Measurements from ENCODE around the gene JSRP1.

Gene JSRP1

DNA sequence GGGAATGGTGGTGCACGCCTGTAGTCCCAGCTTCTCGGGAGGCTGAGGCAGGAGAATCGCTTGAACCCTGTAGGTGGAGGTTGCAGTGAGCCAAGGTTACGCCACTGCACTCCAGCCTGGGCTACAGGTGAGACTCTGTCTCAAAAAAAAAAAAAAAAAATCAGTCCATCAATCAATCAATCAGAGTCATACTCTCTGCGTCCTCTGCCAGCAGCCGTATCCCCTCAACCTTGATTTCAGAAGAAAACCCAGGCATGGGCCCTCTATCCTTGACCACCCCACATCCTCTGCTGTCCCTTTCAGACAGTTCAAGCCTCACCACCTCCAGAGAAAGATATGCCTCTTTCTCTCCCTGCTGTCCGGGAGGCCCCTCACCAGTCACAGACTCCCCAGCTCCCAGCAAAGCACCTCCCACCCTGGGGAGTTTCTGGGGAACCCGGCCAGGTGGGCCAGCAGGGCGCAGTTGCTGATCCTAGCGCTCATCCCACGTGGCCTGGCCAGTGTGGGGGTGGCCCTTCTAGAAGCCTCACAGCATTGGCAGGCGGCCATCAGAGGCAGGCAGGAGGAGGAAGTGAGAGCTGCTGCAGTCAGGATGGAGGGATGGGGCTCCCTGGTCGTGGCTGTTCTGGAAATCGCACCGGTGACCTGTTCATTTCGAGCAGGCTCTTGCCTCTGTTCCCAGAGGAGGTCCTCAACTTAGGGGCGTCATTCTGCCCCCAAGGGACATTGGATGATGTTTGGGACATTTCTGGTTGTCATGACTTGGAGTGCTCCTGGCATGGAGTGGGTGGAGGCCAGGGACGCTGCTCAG lies 10.2 kb upstream of the JSRP1 start:
- DNase-seq = no peak

DNA sequence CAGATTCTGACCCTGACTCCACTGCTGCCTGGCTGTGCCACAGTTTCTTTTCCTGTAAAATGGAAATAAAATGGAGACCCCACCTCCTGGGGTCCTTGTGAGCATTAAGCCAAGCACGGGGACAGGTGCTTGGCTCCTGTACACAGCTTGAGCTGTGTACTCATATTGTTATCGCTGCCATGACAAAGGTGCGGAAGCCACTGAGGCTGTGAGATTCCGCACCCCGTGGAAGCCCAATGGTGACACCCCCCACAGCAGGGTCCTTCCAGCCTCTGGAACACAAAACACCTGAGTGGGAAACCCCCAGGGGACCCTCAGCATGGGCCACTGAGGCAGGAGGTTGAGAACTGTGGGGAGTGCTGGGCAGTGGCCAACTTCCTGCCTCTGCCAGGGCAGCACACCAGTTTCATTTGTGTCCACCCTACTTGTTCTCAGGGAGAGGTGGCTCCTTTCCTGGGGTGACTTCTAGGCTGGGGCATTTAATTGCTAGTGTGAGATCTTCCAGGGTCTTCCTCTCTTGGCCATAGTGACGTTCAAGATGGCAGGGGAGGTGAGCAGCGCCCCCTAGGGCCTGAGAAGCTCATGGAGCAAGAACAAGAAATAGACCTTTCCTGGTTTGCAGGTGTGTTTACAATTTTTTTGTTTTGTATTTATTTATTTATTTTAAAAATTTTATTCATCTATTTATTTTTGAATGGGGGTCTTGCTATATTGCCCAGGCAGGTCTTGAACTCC lies 5.4 kb upstream of the JSRP1 start:
- peak; percentile 55 for DNase-seq

DNA sequence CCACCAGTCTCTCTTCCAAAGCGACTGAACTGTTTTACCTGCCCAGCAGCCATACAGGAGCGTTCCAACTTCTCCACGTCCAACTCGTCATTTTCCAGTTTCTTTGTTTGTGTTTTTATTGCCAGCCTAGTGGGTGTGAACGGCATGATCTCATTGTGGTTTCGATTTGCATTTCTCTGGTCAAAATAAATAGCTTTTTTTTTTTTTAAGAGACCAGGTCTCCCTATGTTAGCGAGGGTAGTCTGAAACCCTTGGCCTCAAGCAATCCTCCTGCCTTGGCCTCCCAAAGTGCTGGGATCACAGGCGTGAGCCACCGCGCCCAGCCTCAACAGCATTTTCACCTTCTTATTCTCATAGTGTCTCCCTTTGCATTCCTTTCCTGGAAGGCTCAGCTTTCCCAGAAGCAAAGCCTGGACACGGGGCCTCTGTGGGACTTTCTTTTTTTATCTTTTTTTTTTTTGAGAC lies 4.2 kb upstream of the JSRP1 start:
- no peak for DNase-seq

DNA sequence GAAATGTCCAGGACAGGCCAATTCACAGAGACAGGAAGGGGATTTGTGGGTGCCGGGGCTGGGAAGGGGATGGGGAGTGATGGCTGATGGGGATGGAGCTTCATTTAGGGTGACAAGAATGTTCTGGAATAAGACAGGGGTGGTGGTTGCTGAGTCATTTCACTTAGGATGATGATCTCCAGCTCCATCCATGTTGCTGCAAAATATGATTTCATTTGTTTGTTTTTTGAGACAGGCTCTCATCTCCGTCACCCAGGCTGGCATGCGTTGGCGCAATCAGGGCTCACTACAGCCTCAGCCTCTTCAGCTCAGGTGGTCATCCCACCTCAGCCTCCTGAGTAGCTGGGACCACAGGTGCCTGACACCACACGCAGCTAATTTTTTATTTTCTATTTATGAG lies 3.1 kb upstream of the JSRP1 start:
- DNase-seq = no peak

DNA sequence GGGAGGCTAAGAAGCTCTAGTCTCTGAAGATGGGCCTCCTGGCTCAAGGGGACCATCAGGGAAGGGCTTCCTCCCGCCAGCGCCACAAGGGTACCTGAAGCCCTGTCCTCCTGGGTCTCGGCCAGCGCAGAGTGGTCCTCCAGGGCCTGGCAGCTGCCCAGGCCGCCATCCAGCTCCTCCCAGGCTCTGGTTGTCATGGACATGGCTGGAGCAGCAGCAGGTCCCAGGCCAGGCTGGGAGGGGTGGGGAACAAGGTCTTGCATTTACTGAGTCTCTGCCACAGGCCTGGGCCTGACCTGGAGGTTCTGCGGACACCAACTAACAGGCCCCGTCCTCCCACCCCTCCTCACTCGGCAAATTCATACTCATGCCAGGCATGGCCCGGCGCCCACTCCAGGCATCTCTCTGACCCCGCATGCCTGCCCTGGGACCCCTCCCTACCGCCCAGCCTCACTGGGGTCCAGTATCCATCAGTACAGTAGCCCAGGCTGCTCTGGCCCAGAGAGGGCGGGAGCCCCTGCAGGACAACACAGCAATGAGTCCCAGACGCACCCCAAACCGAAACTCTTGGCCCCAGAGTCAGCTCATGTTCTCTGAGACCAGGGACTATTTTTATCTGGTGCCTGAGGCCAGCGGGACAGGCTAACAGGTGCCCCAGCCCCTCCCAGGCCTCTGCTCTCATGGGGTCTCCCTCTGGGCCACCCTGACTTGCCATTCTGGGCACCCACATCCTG lies 938 bp downstream of the JSRP1 start:
- no peak for DNase-seq

DNA sequence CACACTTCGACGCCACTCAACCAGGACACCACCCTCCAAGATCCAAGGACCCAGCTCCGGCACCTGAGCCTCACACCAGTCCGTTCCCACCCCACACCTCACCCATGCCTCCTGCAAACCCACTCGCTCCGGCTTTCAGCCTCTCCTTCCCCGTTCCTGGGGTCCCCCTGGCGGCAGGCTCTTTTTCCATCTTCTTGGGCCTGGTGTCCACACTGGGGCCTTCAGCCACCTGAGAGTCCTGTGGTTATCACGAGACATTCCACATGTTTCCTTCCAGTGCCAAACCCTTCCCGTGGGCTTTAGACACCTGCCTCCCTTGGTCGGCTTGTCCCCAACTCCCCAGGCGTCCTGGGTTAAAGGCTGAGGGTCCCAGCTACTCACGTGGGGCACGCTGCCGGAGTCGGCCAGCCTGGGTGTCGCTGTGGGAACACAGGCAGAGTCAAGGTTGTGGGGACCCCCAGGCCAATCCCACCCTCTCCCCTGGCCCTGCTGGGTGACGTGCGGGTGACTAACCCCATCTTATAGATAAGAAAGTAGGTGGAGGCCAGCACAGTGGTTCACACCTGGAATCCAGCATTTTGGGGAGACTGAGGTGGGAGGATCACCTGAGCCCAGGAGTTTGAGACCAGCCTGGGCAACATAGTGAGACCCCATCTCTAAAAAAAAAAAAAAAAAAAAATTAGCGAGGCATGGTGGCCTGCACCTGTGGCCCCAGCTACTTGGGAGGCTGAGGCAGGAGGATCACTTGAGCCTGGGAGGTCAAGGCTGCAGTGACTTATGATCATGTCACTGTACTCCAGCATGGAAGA lies 1.9 kb downstream of the JSRP1 start:
- no peak for DNase-seq

DNA sequence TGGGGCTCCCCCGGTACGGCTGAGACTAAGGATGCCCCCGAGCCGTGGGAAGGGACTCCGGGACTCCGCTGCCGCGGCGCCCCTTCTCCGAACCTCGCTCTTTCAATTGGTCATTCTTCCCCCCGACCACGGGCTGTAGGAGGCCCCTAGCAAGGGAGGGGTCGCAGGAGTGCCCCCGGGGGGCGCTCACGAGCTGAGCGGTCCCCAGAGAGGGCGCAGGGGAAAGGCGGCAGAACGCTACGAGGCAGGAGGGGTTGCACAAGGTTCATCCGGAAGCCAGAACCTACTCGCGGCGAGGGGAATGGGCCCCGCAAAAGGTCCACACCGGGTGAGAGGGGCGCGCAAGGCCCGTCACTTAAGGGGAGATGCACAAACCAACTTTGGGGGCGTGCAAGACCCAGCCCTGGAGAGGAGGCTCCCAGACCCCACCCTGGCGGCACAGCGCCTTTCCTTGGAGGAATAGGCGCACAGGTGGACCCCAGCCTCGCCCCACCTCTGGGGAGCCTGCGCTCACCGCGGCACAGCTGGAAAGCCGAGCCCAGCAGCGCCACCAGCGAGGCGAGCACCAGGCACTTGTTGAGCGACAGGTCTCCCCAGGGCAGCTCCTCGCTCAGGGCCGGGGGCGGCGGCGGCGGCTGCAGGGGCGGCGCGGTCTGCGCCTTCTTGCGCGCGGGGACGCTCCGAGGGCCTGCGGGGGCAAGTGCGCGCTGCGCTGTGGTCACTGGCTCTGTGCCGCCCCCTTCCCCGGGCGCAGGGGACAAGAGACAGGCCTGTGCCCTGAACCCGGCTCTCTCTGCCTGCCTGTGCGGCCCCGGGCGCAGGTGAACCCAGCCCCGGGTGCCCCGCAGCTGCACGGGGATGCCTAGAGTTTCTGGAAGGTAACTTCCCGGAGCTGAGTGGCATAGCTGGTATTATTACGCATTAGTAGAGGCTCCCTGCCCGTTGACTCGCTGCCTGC lies 2.8 kb downstream of the JSRP1 start:
- no peak for DNase-seq

DNA sequence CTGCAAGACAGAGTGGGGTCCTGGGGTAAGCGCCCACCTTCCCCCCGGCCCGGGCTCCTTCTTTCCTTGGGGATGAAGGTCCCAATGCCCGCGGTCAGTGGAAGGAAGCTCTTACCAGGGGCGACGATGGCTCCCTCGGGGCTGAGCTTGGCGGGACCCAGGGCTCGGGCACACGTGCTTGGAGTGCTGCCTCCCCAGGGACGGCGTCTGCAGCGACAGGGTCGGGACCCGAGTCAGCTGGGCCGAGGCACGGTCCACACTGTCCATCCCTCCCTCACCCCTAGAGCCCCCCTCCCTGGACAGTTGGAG lies 3.5 kb downstream of the JSRP1 start:
- no peak for DNase-seq

DNA sequence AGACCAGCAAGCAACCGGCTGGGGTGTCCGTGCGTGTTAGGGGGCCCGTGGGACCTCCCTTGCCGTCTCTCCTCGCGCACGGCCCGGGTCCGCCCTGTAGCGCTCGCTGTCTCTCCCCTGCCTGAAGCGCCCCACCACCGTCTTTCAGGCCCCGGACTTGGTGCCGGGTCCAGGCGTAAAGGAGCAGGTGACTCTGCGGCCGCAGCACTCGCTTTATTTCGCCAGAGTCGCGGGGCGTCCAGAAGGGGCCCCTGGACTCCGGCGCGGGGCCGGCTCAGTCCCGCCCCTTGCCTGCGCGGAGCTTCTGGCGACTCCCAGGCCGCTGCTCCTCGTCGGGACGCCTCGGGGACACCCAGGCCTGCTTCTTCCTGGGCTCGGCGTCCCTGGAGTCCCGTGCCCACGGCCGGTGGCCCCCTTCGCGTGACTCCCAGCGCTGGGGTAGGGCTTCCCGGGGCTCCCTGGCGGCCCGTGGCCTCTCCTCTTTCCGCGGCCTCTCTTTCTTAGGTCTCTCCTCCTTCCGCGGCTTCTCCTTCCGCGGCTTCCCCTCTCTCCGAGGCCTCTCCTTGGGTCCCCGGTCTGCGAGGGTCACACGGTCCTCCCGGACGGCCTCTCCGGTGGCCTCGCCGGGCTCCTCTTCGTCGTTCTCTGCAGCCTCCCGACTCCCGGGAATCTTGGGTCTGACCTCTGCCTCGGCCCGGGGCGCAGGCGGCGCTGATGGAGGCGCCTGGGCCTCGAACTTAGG lies 4.0 kb downstream of the JSRP1 start:
- no peak for DNase-seq

DNA sequence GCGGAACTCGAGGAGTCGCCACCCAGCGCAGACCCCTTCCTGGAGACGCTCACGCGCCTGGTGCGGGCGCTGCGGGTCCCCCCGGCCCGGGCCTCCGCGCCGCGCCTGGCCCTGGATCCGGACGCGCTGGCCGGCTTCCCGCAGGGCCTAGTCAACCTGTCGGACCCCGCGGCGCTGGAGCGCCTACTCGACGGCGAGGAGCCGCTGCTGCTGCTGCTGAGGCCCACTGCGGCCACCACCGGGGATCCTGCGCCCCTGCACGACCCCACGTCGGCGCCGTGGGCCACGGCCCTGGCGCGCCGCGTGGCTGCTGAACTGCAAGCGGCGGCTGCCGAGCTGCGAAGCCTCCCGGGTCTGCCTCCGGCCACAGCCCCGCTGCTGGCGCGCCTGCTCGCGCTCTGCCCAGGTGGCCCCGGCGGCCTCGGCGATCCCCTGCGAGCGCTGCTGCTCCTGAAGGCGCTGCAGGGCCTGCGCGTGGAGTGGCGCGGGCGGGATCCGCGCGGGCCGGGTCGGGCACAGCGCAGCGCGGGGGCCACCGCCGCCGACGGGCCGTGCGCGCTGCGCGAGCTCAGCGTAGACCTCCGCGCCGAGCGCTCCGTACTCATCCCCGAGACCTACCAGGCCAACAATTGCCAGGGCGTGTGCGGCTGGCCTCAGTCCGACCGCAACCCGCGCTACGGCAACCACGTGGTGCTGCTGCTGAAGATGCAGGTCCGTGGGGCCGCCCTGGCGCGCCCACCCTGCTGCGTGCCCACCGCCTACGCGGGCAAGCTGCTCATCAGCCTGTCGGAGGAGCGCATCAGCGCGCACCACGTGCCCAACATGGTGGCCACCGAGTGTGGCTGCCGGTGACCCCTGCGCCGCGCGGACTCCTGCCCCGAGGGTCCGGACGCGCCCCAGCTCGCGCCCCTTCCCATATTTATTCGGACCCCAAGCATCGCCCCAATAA lies 4.8 kb downstream of the JSRP1 start:
- DNase-seq = no peak

DNA sequence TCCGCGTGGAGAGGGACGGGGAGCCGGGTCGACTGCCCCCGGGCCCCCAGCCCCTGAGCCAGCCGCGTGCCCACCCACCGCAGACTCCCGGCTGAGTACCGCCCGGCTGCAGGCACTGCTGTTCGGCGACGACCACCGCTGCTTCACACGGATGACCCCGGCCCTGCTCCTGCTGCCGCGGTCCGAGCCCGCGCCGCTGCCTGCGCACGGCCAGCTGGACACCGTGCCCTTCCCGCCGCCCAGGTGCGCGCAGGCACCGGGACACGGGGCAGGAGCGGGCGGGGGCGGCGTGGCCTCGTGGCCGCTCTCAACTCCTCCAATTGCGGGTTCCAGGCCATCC lies 5.5 kb downstream of the JSRP1 start:
- DNase-seq = no peak

DNA sequence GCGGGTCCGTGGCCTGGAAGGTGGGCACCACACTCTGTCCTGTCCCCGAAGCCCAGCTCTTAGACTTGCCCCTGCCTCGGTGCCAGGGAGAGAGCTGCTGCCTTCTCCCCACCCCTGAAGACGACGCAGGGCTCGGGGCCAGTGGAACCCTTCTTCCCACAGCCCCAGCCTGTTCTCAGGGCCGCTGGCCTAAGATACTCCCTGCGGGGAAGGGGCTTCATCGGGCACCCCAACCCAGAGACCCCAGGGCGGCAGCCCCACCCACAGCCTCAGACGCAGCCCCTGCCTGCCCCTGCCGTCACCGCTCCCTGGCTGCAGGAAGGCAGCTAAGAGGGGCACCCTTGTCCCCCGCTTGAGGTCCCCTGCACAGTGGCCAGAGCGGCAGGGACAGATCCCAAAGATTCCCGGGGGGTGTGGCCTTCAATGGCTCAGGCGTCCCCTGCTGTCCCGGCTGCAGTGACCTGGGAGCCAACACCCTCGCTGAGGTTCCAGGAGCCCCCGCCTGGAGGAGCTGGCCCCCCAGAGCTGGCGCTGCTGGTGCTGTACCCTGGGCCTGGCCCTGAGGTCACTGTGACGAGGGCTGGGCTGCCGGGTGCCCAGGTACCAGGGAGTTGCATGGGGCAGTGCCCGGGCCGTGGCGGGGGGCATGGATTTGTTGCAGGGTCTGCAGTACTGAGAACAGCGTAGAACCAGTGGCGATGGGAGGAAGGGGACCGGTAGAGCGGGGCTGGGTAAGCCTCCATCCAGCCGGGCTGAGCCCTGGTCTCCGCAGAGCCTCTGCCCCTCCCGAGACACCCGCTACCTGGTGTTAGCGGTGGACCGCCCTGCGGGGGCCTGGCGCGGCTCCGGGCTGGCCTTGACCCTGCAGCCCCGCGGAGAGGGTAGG lies 6.1 kb downstream of the JSRP1 start:
- no peak for DNase-seq

DNA sequence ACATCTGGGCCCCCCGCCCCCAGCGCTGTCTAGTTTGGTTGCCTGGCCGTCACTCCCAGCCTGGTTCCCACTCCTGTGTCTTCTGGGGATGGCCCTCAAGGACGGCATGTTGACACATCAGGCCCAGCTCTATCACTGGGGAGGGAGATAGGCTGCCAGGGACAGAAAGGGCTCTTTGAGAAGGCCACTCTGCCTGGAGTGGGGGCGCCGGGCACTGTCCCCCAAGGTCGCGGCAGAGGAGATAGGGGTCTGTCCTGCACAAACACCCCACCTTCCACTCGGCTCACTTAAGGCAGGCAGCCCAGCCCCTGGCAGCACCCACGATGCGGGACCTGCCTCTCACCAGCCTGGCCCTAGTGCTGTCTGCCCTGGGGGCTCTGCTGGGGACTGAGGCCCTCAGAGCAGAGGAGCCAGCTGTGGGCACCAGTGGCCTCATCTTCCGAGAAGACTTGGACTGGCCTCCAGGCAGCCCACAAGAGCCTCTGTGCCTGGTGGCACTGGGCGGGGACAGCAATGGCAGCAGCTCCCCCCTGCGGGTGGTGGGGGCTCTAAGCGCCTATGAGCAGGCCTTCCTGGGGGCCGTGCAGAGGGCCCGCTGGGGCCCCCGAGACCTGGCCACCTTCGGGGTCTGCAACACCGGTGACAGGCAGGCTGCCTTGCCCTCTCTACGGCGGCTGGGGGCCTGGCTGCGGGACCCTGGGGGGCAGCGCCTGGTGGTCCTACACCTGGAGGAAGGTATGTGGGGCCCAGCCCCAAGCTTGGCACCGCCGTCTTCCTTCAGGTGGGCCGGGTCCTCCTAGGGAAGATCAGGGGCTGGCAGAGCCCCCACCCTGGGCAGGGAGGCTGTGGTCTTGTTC lies 7.0 kb downstream of the JSRP1 start, which contains the start of gene AMH:
AMH (plus strand) TSS at position 314 of the 857 bp plus-strand sequence; CDS start at position 324, 10 bp downstream.
- no peak for DNase-seq

DNA sequence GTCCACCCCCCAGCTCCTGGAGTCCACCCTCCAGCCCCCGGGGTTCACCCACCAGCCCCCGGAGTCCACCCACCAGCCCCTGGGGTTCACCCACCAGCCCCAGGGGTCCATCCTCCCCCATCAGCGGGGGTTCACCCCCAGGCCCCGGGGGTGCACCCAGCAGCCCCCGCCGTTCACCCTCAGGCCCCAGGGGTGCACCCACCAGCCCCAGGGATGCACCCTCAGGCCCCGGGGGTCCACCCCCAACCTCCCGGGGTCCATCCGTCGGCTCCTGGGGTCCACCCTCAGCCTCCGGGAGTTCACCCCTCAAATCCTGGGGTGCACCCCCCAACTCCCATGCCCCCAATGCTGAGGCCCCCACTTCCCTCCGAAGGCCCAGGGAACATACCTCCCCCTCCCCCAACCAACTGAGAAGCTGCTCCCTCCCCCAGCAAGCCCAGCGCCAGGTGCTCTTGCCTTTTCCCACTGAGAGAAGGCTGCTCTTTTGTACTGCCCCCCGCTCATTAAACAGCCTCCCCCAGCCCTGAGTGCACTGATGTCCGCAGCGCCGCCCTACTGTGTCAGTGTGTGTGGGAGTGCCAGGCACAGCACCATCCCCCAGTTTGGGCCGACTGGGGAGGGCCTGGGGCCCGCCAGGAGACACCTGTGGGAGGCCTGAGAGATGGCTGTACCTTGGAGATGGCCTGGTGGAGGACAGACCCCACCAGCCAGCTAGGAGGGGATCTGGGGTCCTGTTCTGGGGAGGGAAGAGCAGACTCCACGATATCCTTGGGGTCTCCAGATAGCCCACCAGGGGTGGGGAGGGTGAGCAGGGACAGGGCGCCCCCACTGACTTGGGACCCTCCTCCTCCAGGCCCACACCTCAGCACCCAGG lies 7.8 kb downstream of the JSRP1 start:
- no peak for DNase-seq

DNA sequence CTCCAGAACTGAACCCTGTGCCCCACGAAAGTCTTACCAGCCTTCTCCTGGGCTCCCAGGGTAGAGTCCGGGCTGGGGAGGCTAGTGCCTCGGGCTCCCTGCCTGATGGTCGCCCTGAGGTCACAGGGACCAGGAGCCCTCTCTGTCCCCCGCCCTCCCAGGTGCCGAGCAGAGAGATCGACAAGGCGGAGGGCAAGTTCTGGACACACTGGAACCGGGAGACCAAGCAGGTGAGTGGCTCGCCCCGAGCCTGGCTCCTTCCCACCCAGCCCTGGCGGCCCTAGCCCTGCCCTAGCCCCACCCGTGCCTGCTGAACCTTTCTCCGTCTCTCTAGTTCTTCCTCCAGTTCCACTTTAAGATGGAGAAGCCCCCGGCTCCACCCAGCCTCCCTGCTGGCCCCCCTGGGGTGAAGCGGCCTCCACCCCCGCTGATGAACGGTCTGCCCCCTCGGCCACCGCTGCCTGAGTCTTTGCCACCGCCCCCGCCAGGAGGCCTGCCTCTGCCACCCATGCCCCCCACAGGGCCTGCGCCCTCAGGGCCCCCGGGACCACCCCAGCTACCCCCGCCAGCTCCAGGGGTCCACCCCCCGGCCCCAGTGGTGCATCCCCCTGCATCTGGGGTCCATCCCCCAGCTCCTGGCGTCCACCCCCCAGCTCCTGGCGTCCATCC lies 8.7 kb downstream of the JSRP1 start:
- DNase-seq = no peak

DNA sequence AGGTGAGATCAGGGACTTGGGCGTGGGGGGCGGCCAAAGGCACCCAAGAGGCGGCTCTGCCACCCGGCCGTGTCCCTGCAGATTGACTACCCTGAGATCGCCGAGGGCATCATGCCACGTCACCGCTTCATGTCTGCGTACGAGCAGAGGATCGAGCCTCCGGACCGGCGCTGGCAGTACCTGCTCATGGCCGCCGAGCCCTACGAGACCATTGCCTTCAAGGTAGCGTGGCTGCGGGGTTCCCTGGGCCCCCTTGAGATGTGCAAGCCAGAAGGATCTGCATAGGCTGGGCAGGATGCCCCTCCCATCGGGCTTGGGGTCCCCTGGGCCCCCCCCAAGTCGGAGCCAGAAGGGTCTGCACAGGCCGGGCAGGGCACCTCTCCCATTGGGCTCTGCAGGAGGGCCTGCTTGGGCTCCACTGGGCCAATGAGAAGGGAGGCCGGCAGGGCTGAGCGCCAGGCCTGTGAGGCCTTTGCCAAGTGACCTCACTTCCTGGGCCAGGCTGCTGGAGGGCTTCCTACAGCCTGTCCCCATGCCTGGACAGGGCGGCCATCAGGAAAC lies 9.3 kb downstream of the JSRP1 start:
- no peak for DNase-seq
